ENCODE results near the gene HEPHL1.
"Not testable (repeated sequence)": the region's sequence is repeated elsewhere in the genome, so short reads cannot be mapped to it uniquely, and the experiment has no call there.

The HEPHL1 gene

DNA sequence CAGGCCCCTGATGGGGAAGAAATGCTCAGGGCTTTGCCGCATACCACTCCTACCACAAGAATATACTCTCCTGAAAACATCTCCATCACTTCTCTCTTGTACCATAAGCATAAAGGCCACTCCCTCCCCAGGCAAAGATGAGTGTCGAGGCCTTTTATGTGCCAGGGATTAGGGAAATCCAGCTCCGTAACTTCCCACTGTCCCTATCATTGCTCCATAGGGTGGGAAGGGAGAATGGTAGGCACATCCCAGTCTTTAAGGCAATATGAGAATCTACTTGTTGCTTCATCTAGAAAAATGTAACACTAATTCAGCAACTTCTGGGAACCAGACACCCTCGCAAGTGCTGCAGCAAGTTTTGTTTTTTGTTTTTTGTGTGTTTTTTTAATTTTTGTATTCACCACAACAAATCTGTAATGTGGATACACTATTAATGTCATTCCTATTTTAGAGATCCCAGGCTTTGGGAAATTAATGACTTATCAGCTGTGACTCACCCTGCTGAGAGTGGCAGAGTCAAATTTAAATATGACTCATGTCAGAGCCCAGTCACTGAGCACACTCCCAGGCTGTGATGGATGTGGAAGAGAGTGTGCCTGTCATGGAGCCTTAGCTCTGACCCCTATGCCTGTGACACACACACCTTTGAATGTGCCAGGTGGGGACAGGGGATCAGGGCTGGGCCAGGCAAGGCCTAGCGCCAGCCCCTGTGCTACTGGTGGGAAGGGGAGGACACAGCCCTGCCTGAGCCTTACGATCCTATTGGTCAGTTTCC lies 130.9 kb downstream of the HEPHL1 start:
- no peak for DNase-seq (ENCODE audit: low read depth)

DNA sequence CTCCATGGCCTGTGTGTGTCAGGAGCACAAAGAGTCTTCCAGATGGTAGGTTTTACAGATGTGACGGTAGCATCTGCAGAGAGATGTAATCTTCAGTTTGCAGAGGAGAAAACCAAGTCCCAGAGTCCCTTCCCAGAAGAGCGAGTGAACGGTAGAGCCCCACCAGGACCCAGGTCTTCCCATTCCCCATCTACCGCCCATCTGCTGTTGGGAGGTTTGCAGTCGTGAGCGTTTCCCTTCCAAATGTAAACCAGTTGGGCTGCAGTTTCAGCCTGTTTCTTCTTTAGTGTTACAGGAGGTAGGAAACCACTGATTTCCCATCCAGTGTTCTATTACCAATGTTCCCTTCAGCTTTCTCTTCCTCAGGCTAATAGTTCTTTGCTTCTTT lies 131.5 kb downstream of the HEPHL1 start:
- no peak for DNase-seq (ENCODE audit: low read depth)

DNA sequence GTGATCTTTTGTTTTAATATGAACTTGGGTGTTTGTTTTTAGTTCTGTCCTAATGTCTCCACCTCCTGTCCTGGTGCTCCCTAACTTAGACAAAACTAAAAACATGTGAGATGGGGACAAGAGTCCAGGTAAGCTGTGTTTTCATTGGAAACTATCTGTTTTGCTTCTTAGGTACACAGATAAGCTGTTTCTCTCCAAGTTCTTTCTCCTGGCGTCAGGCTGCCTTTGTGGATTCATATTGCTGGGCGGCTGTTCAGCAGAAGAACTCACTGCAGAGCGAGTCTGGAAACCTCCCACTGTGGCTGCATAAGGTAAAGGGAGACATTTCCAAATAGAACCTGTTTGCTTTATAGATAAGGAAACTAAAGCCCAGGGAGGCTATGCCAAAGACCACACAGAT lies 132.2 kb downstream of the HEPHL1 start:
- no peak for DNase-seq (ENCODE audit: low read depth)

DNA sequence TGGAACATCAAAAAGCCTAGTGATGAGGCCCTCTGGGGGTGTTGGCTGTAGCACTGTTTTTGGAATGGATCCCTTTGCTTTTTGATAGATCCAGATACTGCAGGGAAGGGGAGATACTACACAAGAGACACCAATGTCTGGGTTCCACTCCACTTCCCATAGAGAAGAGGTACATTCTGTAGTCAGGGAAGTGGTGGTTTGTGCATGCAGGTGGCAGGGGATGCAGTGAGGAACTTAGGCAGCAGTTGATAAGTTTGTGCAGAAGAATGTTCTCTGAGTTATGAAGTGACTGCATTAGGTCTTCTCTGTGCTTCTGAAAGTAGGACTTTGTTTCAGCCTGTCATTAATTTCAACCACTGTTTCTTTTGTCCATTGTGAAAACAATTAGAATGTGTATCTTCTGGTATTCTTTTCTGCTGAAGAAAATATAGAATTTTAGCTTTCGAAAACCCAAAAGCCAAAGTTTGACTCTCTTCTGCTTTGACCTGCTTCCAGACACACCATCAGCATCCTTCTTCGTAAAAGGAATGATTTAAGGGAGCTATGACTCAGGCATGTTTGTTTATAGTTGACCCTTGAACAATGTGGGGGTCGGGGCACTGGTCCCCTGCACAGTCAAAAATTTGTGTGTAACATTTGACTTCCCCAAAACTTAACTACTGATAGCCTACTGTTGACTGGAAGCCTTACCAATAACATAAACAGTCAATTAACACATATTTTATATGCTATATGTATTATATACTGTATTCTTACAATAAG lies 133.1 kb downstream of the HEPHL1 start:
- DNase-seq (ENCODE audit: low read depth), result no peak

DNA sequence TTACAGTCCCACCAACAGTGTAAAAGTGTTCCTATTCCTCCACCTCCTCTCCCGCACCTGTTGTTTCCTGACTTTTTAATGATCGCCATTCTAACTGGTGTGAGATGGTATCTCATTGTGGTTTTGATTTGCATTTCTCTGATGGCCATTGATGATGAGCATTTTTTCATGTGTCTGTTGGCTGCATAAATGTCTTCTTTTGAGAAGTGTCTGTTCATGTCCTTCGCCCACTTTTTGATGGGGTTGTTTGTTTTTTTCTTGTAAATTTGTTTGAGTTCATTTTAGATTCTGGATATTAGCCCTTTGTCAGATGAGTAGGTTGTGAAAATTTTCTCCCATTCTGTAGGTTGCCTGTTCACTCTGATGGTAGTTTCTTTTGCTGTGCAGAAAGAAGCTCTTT lies 136.2 kb downstream of the HEPHL1 start:
- not testable (repeated sequence) for DNase-seq (ENCODE audit: low read depth)

All from stimulated activated CD8-positive, alpha-beta memory T cell treated with anti-CD3 and anti-CD28 coated beads, Interleukin-15, amount 100 ng/mL, for 24 hours (primary cell).